ENCODE results near the gene LMBRD2.

DNA sequence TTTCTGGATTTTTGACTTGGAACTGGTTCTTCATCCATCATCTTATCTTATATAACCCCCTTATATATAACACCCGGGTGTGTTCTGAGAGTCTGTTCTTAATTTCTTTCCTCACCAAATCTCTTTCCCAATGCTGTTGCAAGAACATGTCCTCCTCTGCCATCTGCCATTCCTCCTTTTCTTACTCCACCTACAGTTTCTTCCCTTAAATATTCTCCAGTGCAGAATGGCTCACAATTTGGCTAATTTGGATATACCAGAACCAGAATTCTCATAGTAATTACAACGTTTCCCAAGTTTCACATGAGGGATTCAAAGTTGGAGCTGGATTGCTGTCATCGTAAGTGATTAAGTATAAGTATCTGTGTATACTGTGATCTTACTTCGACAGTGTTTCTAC lies 28.3 kb upstream of the LMBRD2 start:
- TF ChIP-seq, protein P1, sequence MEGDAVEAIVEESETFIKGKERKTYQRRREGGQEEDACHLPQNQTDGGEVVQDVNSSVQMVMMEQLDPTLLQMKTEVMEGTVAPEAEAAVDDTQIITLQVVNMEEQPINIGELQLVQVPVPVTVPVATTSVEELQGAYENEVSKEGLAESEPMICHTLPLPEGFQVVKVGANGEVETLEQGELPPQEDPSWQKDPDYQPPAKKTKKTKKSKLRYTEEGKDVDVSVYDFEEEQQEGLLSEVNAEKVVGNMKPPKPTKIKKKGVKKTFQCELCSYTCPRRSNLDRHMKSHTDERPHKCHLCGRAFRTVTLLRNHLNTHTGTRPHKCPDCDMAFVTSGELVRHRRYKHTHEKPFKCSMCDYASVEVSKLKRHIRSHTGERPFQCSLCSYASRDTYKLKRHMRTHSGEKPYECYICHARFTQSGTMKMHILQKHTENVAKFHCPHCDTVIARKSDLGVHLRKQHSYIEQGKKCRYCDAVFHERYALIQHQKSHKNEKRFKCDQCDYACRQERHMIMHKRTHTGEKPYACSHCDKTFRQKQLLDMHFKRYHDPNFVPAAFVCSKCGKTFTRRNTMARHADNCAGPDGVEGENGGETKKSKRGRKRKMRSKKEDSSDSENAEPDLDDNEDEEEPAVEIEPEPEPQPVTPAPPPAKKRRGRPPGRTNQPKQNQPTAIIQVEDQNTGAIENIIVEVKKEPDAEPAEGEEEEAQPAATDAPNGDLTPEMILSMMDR (IDR thresholded peaks at IDR 0.05): no peak
- TF ChIP-seq POLR2A (IDR thresholded peaks at IDR 0.05): no peak
